IPS-18a (cell line): Measurements from ENCODE around the gene LTB4R.

Source experiments
- H3K27ac ChIP-seq: one replicate; pipeline ENCODE4 v1.5.1; 2013; ENCODE audit warnings: low read length
- H3K27me3 ChIP-seq: one replicate; pipeline ENCODE4 v1.6.1; 2013; ENCODE audit warnings: mild to moderate bottlenecking, low read length; ENCODE audit not compliant: control insufficient read depth, insufficient read depth
- H3K36me3 ChIP-seq: one replicate; pipeline ENCODE4 v1.6.1; 2013; ENCODE audit warnings: low read depth, low read length; ENCODE audit not compliant: control insufficient read depth
- H3K4me1 ChIP-seq: one replicate; pipeline ENCODE4 v1.6.1; 2013; ENCODE audit warnings: low read depth, low read length; ENCODE audit not compliant: control insufficient read depth
- H3K4me3 ChIP-seq: one replicate; pipeline ENCODE4 v1.5.1; 2013; ENCODE audit warnings: low read length
- H3K9ac ChIP-seq: one replicate; pipeline ENCODE4 v1.6.1; 2013; ENCODE audit warnings: mild to moderate bottlenecking, low read length, moderate library complexity
- H3K9me3 ChIP-seq: one replicate; pipeline ENCODE4 v1.6.1; 2013; ENCODE audit warnings: low read depth, low read length; ENCODE audit not compliant: control insufficient read depth

Gene LTB4R

DNA sequence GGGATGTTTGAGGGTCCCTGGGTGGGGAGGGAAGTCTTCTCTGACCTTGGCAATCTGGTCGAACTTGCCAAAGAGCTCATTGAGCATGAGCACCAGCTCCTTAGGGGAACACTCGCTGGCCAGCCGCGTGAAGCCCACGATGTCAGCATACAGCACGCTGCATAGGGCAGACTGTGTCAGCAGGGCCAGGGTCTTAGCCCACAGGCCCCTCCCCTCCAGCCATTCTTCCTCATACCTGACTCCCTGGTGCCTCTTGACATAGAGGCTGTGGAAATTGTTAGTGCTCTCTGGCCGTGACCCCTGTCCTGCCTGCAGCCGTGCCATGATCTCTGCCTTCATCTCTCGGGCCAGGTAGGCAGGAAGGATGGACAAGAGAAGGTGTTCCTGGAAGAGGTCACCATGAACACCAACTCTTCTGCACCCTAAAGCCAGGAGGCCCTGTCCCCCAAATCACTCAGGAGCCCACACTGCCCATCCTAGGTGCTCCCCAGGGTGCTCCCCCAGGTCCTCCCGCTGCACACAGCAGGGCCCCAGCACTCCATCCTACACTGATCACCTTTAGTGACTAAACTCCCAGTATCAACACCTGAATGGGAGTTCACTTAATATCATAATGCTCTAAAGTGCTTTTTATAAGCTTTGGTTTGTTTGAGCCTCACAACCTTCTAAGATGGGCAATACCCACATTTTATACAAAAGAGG, 19.8 kb downstream of the LTB4R start:
- H3K4me3 ChIP-seq: no peak overlapping the region
- H3K4me1 ChIP-seq: peaks cover 3% of the 10 kb centered on the region
- no peak overlapping the region for H3K9ac ChIP-seq
- H3K27me3 ChIP-seq: peaks cover 73% of the 10 kb centered on the region
- H3K9me3 ChIP-seq: no peaks in the 10 kb centered on the region
- no peak overlapping the region for H3K27ac ChIP-seq
- no peaks in the 10 kb centered on the region for H3K36me3 ChIP-seq

- Histone ChIP-seq H3K27me3 (peaks cover 80% of the 10 kb centered on the region), H3K9ac (no peak overlapping the region), H3K4me1 (peaks cover 3% of the 10 kb centered on the region), H3K27ac (no peak overlapping the region), H3K36me3 (no peaks in the 10 kb centered on the region), H3K9me3 (no peaks in the 10 kb centered on the region), H3K4me3 (peak overlapping the region; percentile 48)
Measured at GRCh38 chr14:24331731-24332267, 20.5 kb downstream of the LTB4R start.

DNA sequence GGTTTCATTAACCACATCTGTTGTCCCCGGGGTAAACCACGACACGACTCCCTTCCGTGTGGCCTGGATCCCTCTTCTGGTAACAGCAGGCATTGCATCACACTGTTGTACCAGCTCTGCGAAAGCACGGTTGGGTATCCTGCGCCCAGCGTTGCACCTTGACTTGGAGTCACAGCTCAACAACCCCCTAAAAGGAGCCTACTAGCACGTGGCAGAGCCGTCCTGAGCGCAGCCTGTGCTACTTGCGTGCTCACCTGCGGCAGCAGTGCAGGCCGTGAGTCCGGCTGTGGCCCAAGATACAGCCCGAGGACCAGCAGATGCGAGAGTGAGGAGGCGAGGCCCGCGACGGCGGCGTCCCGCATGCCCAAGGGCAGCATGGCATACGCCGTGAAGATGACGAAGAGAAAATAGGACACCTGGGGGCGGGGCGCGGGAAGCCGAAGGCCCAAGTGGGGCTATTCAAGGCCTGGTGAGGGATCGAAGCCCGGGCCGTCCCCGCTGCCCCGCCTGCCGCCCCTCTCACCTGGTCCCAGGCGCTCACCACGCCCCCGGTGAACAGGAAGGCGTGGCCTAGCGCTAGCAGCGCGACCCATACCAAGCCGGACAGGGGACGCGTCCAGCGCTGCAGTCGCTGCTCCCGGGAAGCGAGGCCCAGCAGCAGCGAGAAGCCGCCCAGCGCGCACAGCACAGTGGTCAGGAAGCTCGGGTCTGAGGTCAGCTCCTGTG, 21.1 kb downstream of the LTB4R start:
- no peaks in the 10 kb centered on the region for H3K9me3 ChIP-seq
- no peak overlapping the region for H3K27ac ChIP-seq
- H3K4me3 ChIP-seq: peak overlapping the region; percentile 48
- no peak overlapping the region for H3K9ac ChIP-seq
- H3K4me1 ChIP-seq: peaks cover 3% of the 10 kb centered on the region
- H3K27me3 ChIP-seq: peaks cover 86% of the 10 kb centered on the region
- no peaks in the 10 kb centered on the region for H3K36me3 ChIP-seq

DNA sequence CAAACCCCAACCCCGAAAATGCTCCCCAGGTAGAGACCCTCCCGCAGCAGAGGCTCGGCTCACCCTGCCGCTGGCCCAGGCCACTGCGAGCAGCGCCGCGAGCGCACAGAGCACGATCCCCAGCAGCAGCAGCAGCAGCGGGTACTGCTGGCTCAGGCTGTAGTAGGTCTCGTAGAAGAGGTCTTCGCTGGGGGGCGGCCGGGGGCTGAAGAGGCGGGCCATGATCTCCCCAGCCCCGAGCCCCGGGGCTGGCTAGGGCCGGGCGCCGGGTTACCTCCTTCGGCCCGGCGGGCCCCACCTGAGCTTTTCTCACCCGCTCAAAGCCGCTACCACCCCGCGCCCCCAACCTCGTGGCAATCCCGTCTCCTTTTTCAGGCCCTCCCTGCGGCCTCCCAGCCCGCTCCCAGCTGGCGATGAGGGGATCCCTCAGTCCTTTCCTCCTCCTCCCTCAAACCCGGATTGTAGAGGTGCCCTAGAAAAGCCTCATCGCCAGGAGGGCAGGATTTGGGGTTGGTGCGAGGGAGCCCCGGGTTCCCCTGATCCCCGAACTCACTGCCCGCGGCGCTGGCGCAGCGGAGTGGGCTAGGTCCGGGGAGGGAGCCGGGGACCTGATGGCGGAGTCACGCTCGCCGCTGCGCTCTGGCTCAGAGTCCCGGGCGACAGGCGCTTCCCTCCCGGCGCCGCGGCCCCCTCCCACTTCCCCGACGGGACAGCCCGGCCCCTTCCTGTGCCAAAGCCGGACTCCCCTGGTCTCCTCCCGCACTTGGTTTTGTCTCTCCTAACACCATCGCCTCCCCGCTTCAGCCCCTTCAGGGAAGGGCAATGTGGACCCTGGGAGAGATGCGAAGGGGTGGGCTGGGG, 23.4 kb downstream of the LTB4R start, which contains the start of gene ADCY4:
ADCY4 (minus strand) TSS at position 641 of the 861 bp plus-strand sequence; CDS start at position 222, 419 bp downstream.
- Histone ChIP-seq H3K27me3 (peaks cover 100% of the 10 kb centered on the region), H3K36me3 (no peaks in the 10 kb centered on the region), H3K9ac (no peak within 1 kb of the TSS), H3K4me3 (peak within 1 kb of the TSS; percentile 64), H3K4me1 (peaks cover 3% of the 10 kb centered on the region), H3K27ac (no peak within 1 kb of the TSS), H3K9me3 (no peaks in the 10 kb centered on the region)

DNA sequence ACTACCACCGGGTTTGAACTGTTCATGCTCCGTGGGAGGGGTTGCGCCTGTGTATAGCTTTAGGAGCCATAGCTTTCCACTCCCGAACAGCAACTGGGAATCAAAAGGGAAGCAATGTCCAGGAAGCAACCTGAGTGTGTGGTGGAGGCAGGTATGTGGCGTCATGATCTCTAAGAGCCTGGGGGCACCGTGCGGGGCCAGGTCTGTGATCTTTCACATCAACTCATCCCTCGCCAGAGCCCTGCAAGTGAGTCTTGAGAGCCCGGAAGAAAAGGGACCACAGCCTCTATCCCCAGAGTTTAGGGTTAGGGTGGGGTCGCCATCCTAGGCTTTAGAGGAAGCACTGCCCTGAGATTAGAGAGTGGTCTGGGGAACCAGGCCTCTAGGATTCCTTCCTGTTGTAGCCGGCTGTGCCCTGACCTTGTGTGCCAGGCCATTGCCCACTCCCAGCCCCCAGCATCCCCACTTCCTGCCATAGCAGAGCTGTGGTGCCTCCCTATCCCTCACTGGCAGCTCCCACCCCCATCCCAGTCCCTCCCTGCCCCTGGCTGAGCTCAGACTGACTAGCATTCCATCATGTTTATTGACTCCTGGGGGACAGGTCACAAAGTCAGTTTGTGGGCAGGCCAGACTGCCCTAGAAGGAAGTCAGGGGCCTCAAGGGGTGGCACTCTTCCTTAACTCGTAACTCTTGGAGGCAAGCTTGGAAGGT, 24.3 kb downstream of the LTB4R start:
- Histone ChIP-seq H3K4me1 (peaks cover 3% of the 10 kb centered on the region), H3K27ac (no peak overlapping the region), H3K36me3 (no peaks in the 10 kb centered on the region), H3K9me3 (no peaks in the 10 kb centered on the region), H3K27me3 (peaks cover 100% of the 10 kb centered on the region), H3K9ac (no peak overlapping the region), H3K4me3 (peak overlapping the region; percentile 64)

- peaks cover 98% of the 10 kb centered on the region for H3K27me3 ChIP-seq
- no peak overlapping the region for H3K9ac ChIP-seq
- no peaks in the 10 kb centered on the region for H3K36me3 ChIP-seq
- no peak overlapping the region for H3K4me3 ChIP-seq
- H3K27ac ChIP-seq: no peak overlapping the region
- H3K4me1 ChIP-seq: peaks cover 3% of the 10 kb centered on the region
- no peaks in the 10 kb centered on the region for H3K9me3 ChIP-seq
Measured at GRCh38 chr14:24337144-24337823, 26.0 kb downstream of the LTB4R start.

DNA sequence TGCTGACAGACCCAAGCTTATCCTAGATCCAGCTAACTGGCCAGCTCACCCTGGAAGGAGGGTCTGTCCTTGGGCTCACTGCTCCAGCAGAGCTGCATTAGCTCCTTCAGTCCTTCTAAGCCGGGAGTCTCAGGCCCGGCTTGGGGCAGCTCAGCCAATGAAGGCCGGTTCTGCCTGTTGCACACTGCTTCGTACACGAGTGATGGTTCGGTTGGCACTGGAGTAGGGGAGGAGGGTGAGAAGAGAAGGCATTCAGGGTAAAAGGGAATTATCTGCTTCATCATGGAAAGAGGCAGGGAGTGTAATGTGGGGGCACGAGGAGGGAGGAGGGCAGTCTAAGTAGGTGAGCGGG, 26.5 kb downstream of the LTB4R start:
- Histone ChIP-seq H3K27me3 (peaks cover 97% of the 10 kb centered on the region), H3K4me1 (peaks cover 3% of the 10 kb centered on the region), H3K27ac (no peak overlapping the region), H3K9me3 (no peaks in the 10 kb centered on the region), H3K4me3 (no peak overlapping the region), H3K36me3 (no peaks in the 10 kb centered on the region), H3K9ac (no peak overlapping the region)

DNA sequence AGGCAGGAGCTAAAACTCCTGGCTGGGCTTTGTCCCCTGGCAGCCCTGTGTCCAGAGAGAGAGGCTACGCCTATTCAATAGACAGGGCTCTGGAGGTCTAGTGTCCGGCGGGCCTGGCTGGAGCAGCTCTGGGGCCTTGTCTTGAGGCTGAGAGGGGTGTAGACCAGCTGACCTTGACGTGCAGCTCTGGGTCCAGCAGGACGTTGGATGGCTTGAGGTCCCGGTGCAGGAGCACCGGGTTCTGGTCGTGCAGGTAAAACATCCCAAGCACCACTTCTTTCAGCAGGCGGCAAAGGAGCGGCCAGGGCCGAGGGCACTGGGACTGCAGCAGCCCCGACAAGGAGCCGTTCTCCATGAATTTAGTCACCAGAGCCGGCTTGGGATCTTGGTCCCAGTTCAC, 27.5 kb downstream of the LTB4R start:
- Histone ChIP-seq H3K4me3 (peak overlapping the region; percentile 70), H3K27ac (no peak overlapping the region), H3K9me3 (no peaks in the 10 kb centered on the region), H3K4me1 (peaks cover 2% of the 10 kb centered on the region), H3K9ac (no peak overlapping the region), H3K36me3 (no peaks in the 10 kb centered on the region), H3K27me3 (peaks cover 93% of the 10 kb centered on the region)

DNA sequence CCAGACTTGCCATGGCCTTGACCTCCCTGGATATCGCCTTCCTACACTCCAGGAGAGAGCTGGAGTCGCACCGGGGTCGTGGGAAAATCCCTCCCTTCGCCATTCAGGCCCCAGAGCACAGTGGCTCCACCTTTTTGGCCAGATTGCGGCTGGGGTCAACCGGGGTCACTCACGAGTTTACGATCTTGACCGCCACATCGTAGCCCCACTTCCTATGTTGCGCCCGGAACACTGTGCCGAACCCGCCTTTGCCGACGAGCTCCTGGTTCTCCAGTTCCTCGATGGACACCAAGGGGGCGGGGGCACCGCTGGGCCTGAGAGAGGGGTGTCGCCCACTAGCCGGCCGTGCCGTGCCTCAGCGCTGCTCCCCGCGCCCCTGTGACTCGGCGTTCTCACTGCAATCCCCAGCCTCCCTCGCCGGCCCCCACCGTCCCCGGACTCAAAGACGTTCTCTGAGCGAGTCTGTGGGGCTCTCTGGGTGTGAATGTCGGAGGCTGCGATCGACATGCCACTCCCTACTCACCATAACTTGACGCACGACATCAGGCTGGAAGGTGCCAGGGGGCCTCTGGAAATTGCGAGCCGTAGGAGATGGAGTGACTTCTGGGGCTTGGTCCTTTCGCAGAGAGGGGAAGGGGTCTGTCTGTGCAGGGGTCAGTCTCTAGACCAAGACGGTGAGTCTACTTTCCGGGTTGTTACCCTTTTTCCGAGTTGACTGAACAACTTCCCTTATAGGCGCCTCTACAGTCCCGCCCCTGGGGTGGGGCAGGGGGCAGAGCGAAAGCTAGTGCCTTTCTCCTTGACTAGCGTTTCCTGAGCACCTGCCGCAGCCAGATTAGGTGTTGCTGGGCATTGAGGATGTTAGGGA, 28.2 kb downstream of the LTB4R start, which contains the start of gene RIPK3:
RIPK3 (minus strand) TSS at position 708 of the 868 bp plus-strand sequence; CDS start at position 543, 165 bp downstream.
- Histone ChIP-seq H3K9me3 (no peaks in the 10 kb centered on the region), H3K27me3 (peaks cover 91% of the 10 kb centered on the region), H3K9ac (no peak within 1 kb of the TSS), H3K4me1 (no peaks in the 10 kb centered on the region), H3K4me3 (peak within 1 kb of the TSS; percentile 70), H3K27ac (no peak within 1 kb of the TSS), H3K36me3 (no peaks in the 10 kb centered on the region)

GRCh38 chr14:24340606-24341005, 29.3 kb downstream of the LTB4R start:
- no peaks in the 10 kb centered on the region for H3K4me1 ChIP-seq
- H3K9ac ChIP-seq: no peak overlapping the region
- peaks cover 85% of the 10 kb centered on the region for H3K27me3 ChIP-seq
- no peak overlapping the region for H3K4me3 ChIP-seq
- no peak overlapping the region for H3K27ac ChIP-seq
- H3K36me3 ChIP-seq: no peaks in the 10 kb centered on the region
- no peaks in the 10 kb centered on the region for H3K9me3 ChIP-seq
